SK-N-SH (cell line): ENCODE results near the gene MAEA. TPM values are rescaled to one million over a fixed set of nuclear protein-coding genes. Genes with fewer than 3 reads are reported as not detected.

ENCODE experiments used
- CTCF ChIA-PET: fragments of 300-600, 350-600 bp; formaldehyde crosslinking; extraction: SDS; loops from one replicate; lab custom pipeline; 2021; lab: Yijun Ruan, JAX
- POLR2A ChIA-PET: fragments of 350-600 bp; sonication (Branson Sonifier 250); formaldehyde crosslinking; extraction: SDS; loops from one replicate; lab custom pipeline; 2020; ENCODE audit warnings: antibody characterized with exemption, inconsistent platforms; lab: Yijun Ruan, JAX
- DNase-seq: peaks from one replicate; pipeline ENCODE4 v3.0.0; 2012
- H2AFZ ChIP-seq: fragments of 200-600 bp; sonication (generic); 2 replicates; pipeline ENCODE4 v1.8.1; 2016; ENCODE audit warnings: antibody characterized with exemption, mild to moderate bottlenecking, low read depth
- H3F3A ChIP-seq: fragments of 200-600 bp; sonication (generic); replicated peaks from 2 replicates; pipeline ENCODE3; 2016; ENCODE audit warnings: antibody characterized with exemption, mild to moderate bottlenecking; ENCODE audit not compliant: insufficient read depth
- H3K27ac ChIP-seq, 2 experiments: fragments of 200-500 bp in 1 of 2; fragments of 200-600 bp in 1 of 2; sonication (Bioruptor generic) in 1 of 2; sonication (generic), shearing (Covaris generic) in 1 of 2; 2 replicates each; pipeline versions ENCODE4 v1.5.1 to v1.6.1; 2014 to 2016; ENCODE audit warnings: low read depth in 2 of 2, inconsistent platforms in 1 of 2, low read length in 1 of 2, mild to moderate bottlenecking in 1 of 2, mixed read lengths in 1 of 2
- H3K27me3 ChIP-seq: fragments of 200-600 bp; sonication (generic), shearing (Covaris generic); 2 replicates; pipeline ENCODE4 v1.6.1; 2016; ENCODE audit warnings: mixed run types; ENCODE audit not compliant: insufficient read depth
- H3K36me3 ChIP-seq, 2 experiments: fragments of 200-500 bp in 1 of 2; fragments of 200-600 bp in 1 of 2; sonication (Bioruptor generic) in 1 of 2; sonication (generic) in 1 of 2; replicated peaks in 1 of 2; 2 replicates each; pipeline versions ENCODE3 to v1.5.1; 2014 to 2016; ENCODE audit warnings: low read length in 1 of 2, mild to moderate bottlenecking in 1 of 2; ENCODE audit not compliant: insufficient read depth in 2 of 2, control insufficient read depth in 1 of 2
- H3K4me1 ChIP-seq, 2 experiments: fragments of 200-500 bp in 1 of 2; fragments of 200-600 bp in 1 of 2; sonication (Bioruptor generic) in 1 of 2; sonication (generic), shearing (Covaris generic) in 1 of 2; 2 replicates each; pipeline versions ENCODE4 v1.5.1 to v1.6.1; 2014 to 2016; ENCODE audit warnings: low read depth in 1 of 2, low read length in 1 of 2, mixed run types in 1 of 2; ENCODE audit not compliant: insufficient read depth in 2 of 2, control insufficient read depth in 1 of 2
- H3K4me2 ChIP-seq: fragments of 200-600 bp; sonication (generic), shearing (Covaris generic); 2 replicates; pipeline ENCODE4 v1.6.1; 2017; ENCODE audit warnings: mixed run types
- H3K4me3 ChIP-seq, 2 experiments: fragments of 200-500 bp in 1 of 2; fragments of 200-600 bp in 1 of 2; sonication (Bioruptor generic) in 1 of 2; sonication (generic), shearing (Covaris generic) in 1 of 2; 2 replicates each; pipeline versions ENCODE4 v1.5.1 to v1.8.1; 2014 to 2016; ENCODE audit warnings: low read depth in 2 of 2, inconsistent platforms in 1 of 2, low read length in 1 of 2, mild to moderate bottlenecking in 1 of 2, mixed read lengths in 1 of 2, moderate library complexity in 1 of 2
- H3K79me2 ChIP-seq: fragments of 200-600 bp; sonication (generic); 2 replicates; pipeline ENCODE4 v1.8.1; 2017; ENCODE audit warnings: mild to moderate bottlenecking; ENCODE audit not compliant: insufficient read depth
- H3K9ac ChIP-seq: fragments of 200-600 bp; sonication (generic); 2 replicates; pipeline ENCODE4 v1.6.1; 2017; ENCODE audit warnings: mixed run types
- H3K9me2 ChIP-seq: fragments of 200-600 bp; sonication (generic); 2 replicates; pipeline ENCODE4 v1.6.1; 2017; ENCODE audit warnings: mixed run types
- H3K9me3 ChIP-seq: fragments of 200-600 bp; sonication (generic); 2 replicates; pipeline ENCODE4 v1.6.1; 2017; ENCODE audit warnings: mixed run types, mild to moderate bottlenecking, moderate library complexity
- H4K20me1 ChIP-seq: fragments of 200-600 bp; sonication (generic); 2 replicates; pipeline ENCODE4 v1.6.1; 2017; ENCODE audit warnings: mild to moderate bottlenecking, mixed run types; ENCODE audit not compliant: insufficient read depth
- CHD2 ChIP-seq: fragments of 150-350 bp; IDR thresholded peaks from 2 replicates; pipeline ENCODE4 v1.6.1; 2018; ENCODE audit warnings: low read length; ENCODE audit not compliant: partially characterized antibody
- EP300 ChIP-seq, 2 experiments: IDR thresholded peaks; 2 replicates each; pipeline versions ENCODE4 v1.4.0 to v1.6.1; 2012; ENCODE audit warnings: borderline replicate concordance in 1 of 2, low read depth in 1 of 2, low read length in 1 of 2
- EZH2phosphoT487 ChIP-seq: fragments of 200-600 bp; sonication (generic); IDR thresholded peaks from 2 replicates; pipeline ENCODE4 v1.6.1; 2017; ENCODE audit warnings: low read depth, mixed run types, mild to moderate bottlenecking, antibody characterized with exemption, moderate library complexity, borderline replicate concordance
- FOSL2 ChIP-seq: IDR thresholded peaks from 2 replicates; pipeline ENCODE4 v1.4.0; 2012; ENCODE audit warnings: low read depth, mild to moderate bottlenecking, moderate library complexity, borderline replicate concordance
- FOXJ3 ChIP-seq: sonication (generic); formaldehyde crosslinking; IDR thresholded peaks from 2 replicates; pipeline ENCODE4 v1.5.1; 2020; ENCODE audit warnings: mild to moderate bottlenecking, missing genetic modification reagents
- GATA2 ChIP-seq: sonication (generic); formaldehyde crosslinking; IDR thresholded peaks from 2 replicates; pipeline ENCODE4 v1.5.0; 2020; ENCODE audit warnings: mild to moderate bottlenecking, missing genetic modification reagents
- IRF3 ChIP-seq: fragments of 150-350 bp; IDR thresholded peaks from 2 replicates; pipeline ENCODE4 v1.6.1; 2016; ENCODE audit warnings: mild to moderate bottlenecking, low read depth, low read length
- MXI1 ChIP-seq: IDR thresholded peaks from 2 replicates; pipeline ENCODE4 v1.6.1; 2012; ENCODE audit warnings: mild to moderate bottlenecking, low read depth, low read length, improper control_type of control experiment
- NRF1 ChIP-seq: IDR thresholded peaks from 2 replicates; pipeline ENCODE4 v1.6.1; 2012; ENCODE audit warnings: low read depth, mild to moderate bottlenecking, low read length
- POLR2AphosphoS5 ChIP-seq: IDR thresholded peaks from 2 replicates; pipeline ENCODE4 v1.6.1; 2012; ENCODE audit warnings: low read depth, low read length
- RCOR1 ChIP-seq: fragments of 150-350 bp; IDR thresholded peaks from 2 replicates; pipeline ENCODE4 v1.6.1; 2017; ENCODE audit warnings: antibody characterized with exemption, low read length
- RFX5 ChIP-seq: IDR thresholded peaks from 2 replicates; pipeline ENCODE4 v1.6.1; 2012; ENCODE audit warnings: mild to moderate bottlenecking, improper control_type of control experiment, low read length
- RXRA ChIP-seq: IDR thresholded peaks from 2 replicates; pipeline ENCODE4 v1.4.0; 2012; ENCODE audit warnings: low read depth, mild to moderate bottlenecking, borderline replicate concordance
- SMC3 ChIP-seq: IDR thresholded peaks from 2 replicates; pipeline ENCODE4 v1.6.1; 2012; ENCODE audit warnings: low read depth, low read length, improper control_type of control experiment
- TAF1 ChIP-seq: IDR thresholded peaks from 2 replicates; pipeline ENCODE4 v1.6.1; 2012; ENCODE audit warnings: low read depth, mild to moderate bottlenecking, low read length, moderate library complexity, borderline replicate concordance
- USF1 ChIP-seq: IDR thresholded peaks from 2 replicates; pipeline ENCODE4 v1.4.0; 2012; ENCODE audit warnings: low read depth, borderline replicate concordance
- USF2 ChIP-seq: fragments of 150-350 bp; IDR thresholded peaks from 2 replicates; pipeline ENCODE4 v1.6.1; 2017; ENCODE audit warnings: antibody characterized with exemption, low read length, low read depth, borderline replicate concordance
- YY1 ChIP-seq: IDR thresholded peaks from 2 replicates; pipeline ENCODE4 v1.4.0; 2012; ENCODE audit warnings: low read depth, mild to moderate bottlenecking
- WGBS: methylation state at CpG from one replicate; pipeline ENCODE4 v1.1.6; 2017; ENCODE audit warnings: low lambda C conversion rate; 5-methylcytosine and 5-hydroxymethylcytosine counted together
- polyA plus RNA-seq, 3 experiments: library from polyadenylated mRNA; depleted of rRNA; stranded (reverse); fragments of >200 nt; gene quantifications; 2 replicates each; pipeline ENCODE4 v1.2.3, GENCODE V29; 2012
- TF ChIP-seq, protein P1 (sequence below): IDR thresholded peaks from 2 replicates; pipeline ENCODE4 v1.4.0; 2012; ENCODE audit warnings: low read depth
- TF ChIP-seq, protein P2 (sequence below): IDR thresholded peaks from 2 replicates; pipeline ENCODE4; 2012
- TF ChIP-seq, protein P3 (sequence below): IDR thresholded peaks from 2 replicates; pipeline ENCODE4 v1.4.0; 2012; ENCODE audit warnings: low read depth, borderline replicate concordance

The MAEA gene
- polyA plus RNA-seq, 1 of the 3 experiments (the other 2 are of a cell fraction): 128 TPM

- no peak overlapping the region for H3K9ac ChIP-seq
- no peak overlapping the region for H3K4me2 ChIP-seq
- no peaks in the 10 kb centered on the region for H4K20me1 ChIP-seq
- TF ChIP-seq CHD2 (no peak), RXRA (no peak), RCOR1 (no peak), TAF1 (no peak), USF1 (no peak), SMC3 (no peak), EZH2phosphoT487 (no peak), POLR2AphosphoS5 (no peak), MXI1 (no peak), IRF3 (no peak), NRF1 (no peak), YY1 (no peak)
- TF ChIP-seq, protein P1, sequence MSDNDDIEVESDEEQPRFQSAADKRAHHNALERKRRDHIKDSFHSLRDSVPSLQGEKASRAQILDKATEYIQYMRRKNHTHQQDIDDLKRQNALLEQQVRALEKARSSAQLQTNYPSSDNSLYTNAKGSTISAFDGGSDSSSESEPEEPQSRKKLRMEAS: no peak
- TF ChIP-seq, protein P2, sequence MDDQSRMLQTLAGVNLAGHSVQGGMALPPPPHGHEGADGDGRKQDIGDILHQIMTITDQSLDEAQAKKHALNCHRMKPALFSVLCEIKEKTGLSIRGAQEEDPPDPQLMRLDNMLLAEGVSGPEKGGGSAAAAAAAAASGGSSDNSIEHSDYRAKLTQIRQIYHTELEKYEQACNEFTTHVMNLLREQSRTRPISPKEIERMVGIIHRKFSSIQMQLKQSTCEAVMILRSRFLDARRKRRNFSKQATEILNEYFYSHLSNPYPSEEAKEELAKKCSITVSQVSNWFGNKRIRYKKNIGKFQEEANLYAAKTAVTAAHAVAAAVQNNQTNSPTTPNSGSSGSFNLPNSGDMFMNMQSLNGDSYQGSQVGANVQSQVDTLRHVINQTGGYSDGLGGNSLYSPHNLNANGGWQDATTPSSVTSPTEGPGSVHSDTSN: no peak
- H3K36me3 ChIP-seq: no peaks in the 10 kb centered on the region
- no peak for DNase-seq
- H3K27ac ChIP-seq: no peak overlapping the region
- H3K9me2 ChIP-seq: no peaks in the 10 kb centered on the region
- POLR2A ChIA-PET: no interaction called here
- H3K27me3 ChIP-seq: no peaks in the 10 kb centered on the region
- 71% methylated on average over 4 of the region's 4 CpGs for WGBS
- no peaks in the 10 kb centered on the region for H3K79me2 ChIP-seq
- H3K4me1 ChIP-seq: no peaks in the 10 kb centered on the region
- CTCF ChIA-PET: interaction anchor here (1.0 kb wide), 1 partner anchor 8 kb away, joined by 5 read pairs; no protein-coding TSS in a partner anchor
- H2AFZ ChIP-seq: no peak overlapping the region
- H3K4me3 ChIP-seq: no peak overlapping the region
- no peaks in the 10 kb centered on the region for H3F3A ChIP-seq
- H3K9me3 ChIP-seq: no peaks in the 10 kb centered on the region
These were observed 29.7 kb upstream of the MAEA start for GRCh38 chr4:1259966-1260365.

DNA sequence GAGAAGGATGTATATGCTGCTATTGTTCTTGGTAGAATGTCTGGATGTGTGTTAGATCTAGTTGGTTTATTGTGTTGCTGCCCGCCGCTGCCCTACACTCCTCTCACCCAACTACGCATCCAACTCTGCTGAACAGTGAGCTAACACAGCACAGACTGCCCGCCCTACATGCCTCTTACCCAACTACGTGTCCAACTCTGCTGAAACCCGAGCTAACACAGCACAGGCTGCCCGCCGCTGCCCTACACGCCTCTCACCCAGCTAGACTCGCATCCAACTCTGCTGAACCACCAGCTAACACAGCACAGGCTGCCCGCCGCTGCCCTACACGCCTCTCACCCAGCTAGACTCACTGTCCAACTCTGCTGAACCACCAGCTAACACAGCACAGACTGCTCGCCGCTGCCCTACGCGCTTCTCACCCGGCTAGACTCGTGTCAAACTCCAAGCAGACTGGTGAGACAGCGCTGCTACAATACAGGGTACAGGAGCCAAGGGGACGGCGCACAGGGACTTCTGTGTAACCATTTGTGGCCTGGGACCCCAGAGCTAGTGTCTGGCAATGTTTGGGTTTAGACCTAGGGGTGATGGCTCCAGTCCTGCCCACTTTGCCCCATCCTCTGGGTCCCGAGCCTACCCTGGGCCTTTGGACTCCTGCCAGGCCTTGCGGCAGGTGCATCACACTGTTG, 29.1 kb upstream of the MAEA start:
- H3K36me3 ChIP-seq: no peaks in the 10 kb centered on the region
- DNase-seq: no peak
- CTCF ChIA-PET: interaction anchor here (1.0 kb wide), 1 partner anchor 8 kb away, joined by 5 read pairs; no protein-coding TSS in a partner anchor
- H3K9me3 ChIP-seq: no peaks in the 10 kb centered on the region
- no peak overlapping the region for H3K4me2 ChIP-seq
- H3K79me2 ChIP-seq: no peaks in the 10 kb centered on the region
- no peaks in the 10 kb centered on the region for H3K4me1 ChIP-seq
- H3K4me3 ChIP-seq: no peak overlapping the region
- H2AFZ ChIP-seq: no peak overlapping the region
- POLR2A ChIA-PET: no interaction called here
- H3K27ac ChIP-seq: no peak overlapping the region
- H4K20me1 ChIP-seq: no peaks in the 10 kb centered on the region
- H3F3A ChIP-seq: no peaks in the 10 kb centered on the region
- no peak overlapping the region for H3K9ac ChIP-seq
- WGBS: 83% methylated on average over 22 of the region's 24 CpGs
- H3K27me3 ChIP-seq: no peaks in the 10 kb centered on the region
- H3K9me2 ChIP-seq: no peaks in the 10 kb centered on the region
- TF ChIP-seq EZH2phosphoT487 (no peak), POLR2AphosphoS5 (no peak), USF2 (no peak), RFX5 (no peak), EP300 (IDR thresholded peaks at IDR 0.05; ENCODE audit: borderline replicate concordance in 1 of 2, low read depth in 1 of 2, low read length in 1 of 2) (no peak), RXRA (no peak), FOSL2 (no peak), FOXJ3 (CRISPR knock-in tag) (no peak), GATA2 (CRISPR knock-in tag) (no peak)
- TF ChIP-seq, protein P1: no peak
- TF ChIP-seq, protein P3, sequence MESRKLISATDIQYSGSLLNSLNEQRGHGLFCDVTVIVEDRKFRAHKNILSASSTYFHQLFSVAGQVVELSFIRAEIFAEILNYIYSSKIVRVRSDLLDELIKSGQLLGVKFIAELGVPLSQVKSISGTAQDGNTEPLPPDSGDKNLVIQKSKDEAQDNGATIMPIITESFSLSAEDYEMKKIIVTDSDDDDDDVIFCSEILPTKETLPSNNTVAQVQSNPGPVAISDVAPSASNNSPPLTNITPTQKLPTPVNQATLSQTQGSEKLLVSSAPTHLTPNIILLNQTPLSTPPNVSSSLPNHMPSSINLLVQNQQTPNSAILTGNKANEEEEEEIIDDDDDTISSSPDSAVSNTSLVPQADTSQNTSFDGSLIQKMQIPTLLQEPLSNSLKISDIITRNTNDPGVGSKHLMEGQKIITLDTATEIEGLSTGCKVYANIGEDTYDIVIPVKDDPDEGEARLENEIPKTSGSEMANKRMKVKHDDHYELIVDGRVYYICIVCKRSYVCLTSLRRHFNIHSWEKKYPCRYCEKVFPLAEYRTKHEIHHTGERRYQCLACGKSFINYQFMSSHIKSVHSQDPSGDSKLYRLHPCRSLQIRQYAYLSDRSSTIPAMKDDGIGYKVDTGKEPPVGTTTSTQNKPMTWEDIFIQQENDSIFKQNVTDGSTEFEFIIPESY: no peak
